ENCODE results near the gene MRPL27. TPM values are rescaled to one million over a fixed set of nuclear protein-coding genes. Genes with fewer than 3 reads are reported as not detected.

The MRPL27 gene
- polyA plus RNA-seq, 1 donor, result 71.8 TPM

GRCh38 chr17:50361561-50362480, 11.2 kb downstream of the MRPL27 start:
- no peaks in the 10 kb centered on the region for H3K27me3 ChIP-seq (ENCODE audit: control insufficient read depth, insufficient read depth, low read length)

GRCh38 chr17:50360486-50361115, 12.4 kb downstream of the MRPL27 start:
- H3K4me3 ChIP-seq (ENCODE audit: low read length), result no peak overlapping the region
- no peak for DNase-seq
- no peaks in the 10 kb centered on the region for H3K27me3 ChIP-seq (ENCODE audit: control insufficient read depth, insufficient read depth, low read length)
- H3K9me3 ChIP-seq (ENCODE audit: control insufficient read depth, low read depth, low read length), result peaks cover 3% of the 10 kb centered on the region
- no CpG with 5 or more reads among the region's 11 CpGs for WGBS (ENCODE audit: insufficient coverage, low lambda C conversion rate)
- H3K4me1 ChIP-seq (ENCODE audit: control insufficient read depth, insufficient read depth, low read length), result peaks cover 4% of the 10 kb centered on the region
- H3K27ac ChIP-seq (ENCODE audit: low read length), result no peak overlapping the region
- H3K36me3 ChIP-seq (ENCODE audit: control insufficient read depth, insufficient read depth, low read length), result peaks cover 55% of the 10 kb centered on the region

More at GRCh38 chr17:50361561-50362480, 11.2 kb downstream of the MRPL27 start:
- peaks cover 55% of the 10 kb centered on the region for H3K36me3 ChIP-seq (ENCODE audit: control insufficient read depth, insufficient read depth, low read length)
- no CpG with 5 or more reads among the region's 11 CpGs for WGBS (ENCODE audit: insufficient coverage, low lambda C conversion rate)
- H3K9me3 ChIP-seq (ENCODE audit: control insufficient read depth, low read depth, low read length), result peaks cover 3% of the 10 kb centered on the region
- peaks cover 4% of the 10 kb centered on the region for H3K4me1 ChIP-seq (ENCODE audit: control insufficient read depth, insufficient read depth, low read length)
- no peak overlapping the region for H3K27ac ChIP-seq (ENCODE audit: low read length)
- H3K4me3 ChIP-seq (ENCODE audit: low read length), result no peak overlapping the region
- DNase-seq, result peak; percentile 69 to 75

- Histone ChIP-seq H3K36me3 (ENCODE audit: control insufficient read depth, insufficient read depth, low read length) (peaks cover 59% of the 10 kb centered on the region), H3K27ac (ENCODE audit: low read length) (no peak overlapping the region), H3K4me3 (ENCODE audit: low read length) (no peak overlapping the region), H3K27me3 (ENCODE audit: control insufficient read depth, insufficient read depth, low read length) (no peaks in the 10 kb centered on the region), H3K4me1 (ENCODE audit: control insufficient read depth, insufficient read depth, low read length) (peaks cover 4% of the 10 kb centered on the region), H3K9me3 (ENCODE audit: control insufficient read depth, low read depth, low read length) (peaks cover 3% of the 10 kb centered on the region)
- no peak for DNase-seq
- WGBS (ENCODE audit: insufficient coverage, low lambda C conversion rate), result no CpG with 5 or more reads among the region's 14 CpGs
Measured at GRCh38 chr17:50359998-50360461, 13.0 kb downstream of the MRPL27 start.

GRCh38 chr17:50359005-50359699, 13.8 kb downstream of the MRPL27 start:
- H3K27me3 ChIP-seq (ENCODE audit: control insufficient read depth, insufficient read depth, low read length), result no peaks in the 10 kb centered on the region
- H3K4me3 ChIP-seq (ENCODE audit: low read length), result no peak overlapping the region
- peaks cover 1% of the 10 kb centered on the region for H3K4me1 ChIP-seq (ENCODE audit: control insufficient read depth, insufficient read depth, low read length)
- DNase-seq, result no peak
- H3K27ac ChIP-seq (ENCODE audit: low read length), result no peak overlapping the region
- peaks cover 68% of the 10 kb centered on the region for H3K36me3 ChIP-seq (ENCODE audit: control insufficient read depth, insufficient read depth, low read length)
- no CpG with 5 or more reads among the region's 5 CpGs for WGBS (ENCODE audit: insufficient coverage, low lambda C conversion rate)
- peaks cover 3% of the 10 kb centered on the region for H3K9me3 ChIP-seq (ENCODE audit: control insufficient read depth, low read depth, low read length)

- Histone ChIP-seq H3K27me3 (ENCODE audit: control insufficient read depth, insufficient read depth, low read length) (no peaks in the 10 kb centered on the region), H3K36me3 (ENCODE audit: control insufficient read depth, insufficient read depth, low read length) (peaks cover 78% of the 10 kb centered on the region), H3K4me3 (ENCODE audit: low read length) (no peak overlapping the region), H3K27ac (ENCODE audit: low read length) (no peak overlapping the region), H3K4me1 (ENCODE audit: control insufficient read depth, insufficient read depth, low read length) (no peaks in the 10 kb centered on the region), H3K9me3 (ENCODE audit: control insufficient read depth, low read depth, low read length) (peaks cover 3% of the 10 kb centered on the region)
- no peak for DNase-seq
- no CpG with 5 or more reads among the region's 17 CpGs for WGBS (ENCODE audit: insufficient coverage, low lambda C conversion rate)
Measured at GRCh38 chr17:50358177-50358576, 14.8 kb downstream of the MRPL27 start.

- no peak overlapping the region for H3K4me3 ChIP-seq (ENCODE audit: low read length)
- no peak for DNase-seq
- peaks cover 88% of the 10 kb centered on the region for H3K36me3 ChIP-seq (ENCODE audit: control insufficient read depth, insufficient read depth, low read length)
- H3K9me3 ChIP-seq (ENCODE audit: control insufficient read depth, low read depth, low read length), result peaks cover 3% of the 10 kb centered on the region
- H3K27me3 ChIP-seq (ENCODE audit: control insufficient read depth, insufficient read depth, low read length), result no peaks in the 10 kb centered on the region
- no peaks in the 10 kb centered on the region for H3K4me1 ChIP-seq (ENCODE audit: control insufficient read depth, insufficient read depth, low read length)
- H3K27ac ChIP-seq (ENCODE audit: low read length), result no peak overlapping the region
- WGBS (ENCODE audit: insufficient coverage, low lambda C conversion rate), result no CpG with 5 or more reads among the region's 12 CpGs
Measured at GRCh38 chr17:50356892-50357510, 16.0 kb downstream of the MRPL27 start.

- H3K27me3 ChIP-seq (ENCODE audit: control insufficient read depth, insufficient read depth, low read length), result no peaks in the 10 kb centered on the region
- no peaks in the 10 kb centered on the region for H3K4me1 ChIP-seq (ENCODE audit: control insufficient read depth, insufficient read depth, low read length)
- no CpG with 5 or more reads among the region's 12 CpGs for WGBS (ENCODE audit: insufficient coverage, low lambda C conversion rate)
- H3K36me3 ChIP-seq (ENCODE audit: control insufficient read depth, insufficient read depth, low read length), result peaks cover 91% of the 10 kb centered on the region
- no peak overlapping the region for H3K27ac ChIP-seq (ENCODE audit: low read length)
- no peak for DNase-seq
- H3K4me3 ChIP-seq (ENCODE audit: low read length), result no peak overlapping the region
- peaks cover 3% of the 10 kb centered on the region for H3K9me3 ChIP-seq (ENCODE audit: control insufficient read depth, low read depth, low read length)
Measured at GRCh38 chr17:50356418-50356817, 16.6 kb downstream of the MRPL27 start.

GRCh38 chr17:50355701-50356341, 17.2 kb downstream of the MRPL27 start:
- no peak for DNase-seq
- Histone ChIP-seq H3K9me3 (ENCODE audit: control insufficient read depth, low read depth, low read length) (peaks cover 3% of the 10 kb centered on the region), H3K27me3 (ENCODE audit: control insufficient read depth, insufficient read depth, low read length) (no peaks in the 10 kb centered on the region), H3K4me1 (ENCODE audit: control insufficient read depth, insufficient read depth, low read length) (no peaks in the 10 kb centered on the region), H3K27ac (ENCODE audit: low read length) (no peak overlapping the region), H3K4me3 (ENCODE audit: low read length) (no peak overlapping the region), H3K36me3 (ENCODE audit: control insufficient read depth, insufficient read depth, low read length) (peaks cover 87% of the 10 kb centered on the region)
- WGBS (ENCODE audit: insufficient coverage, low lambda C conversion rate), result no CpG with 5 or more reads among the region's 20 CpGs

- H3K9me3 ChIP-seq (ENCODE audit: control insufficient read depth, low read depth, low read length), result peaks cover 3% of the 10 kb centered on the region
- H3K27ac ChIP-seq (ENCODE audit: low read length), result no peak overlapping the region
- H3K4me1 ChIP-seq (ENCODE audit: control insufficient read depth, insufficient read depth, low read length), result no peaks in the 10 kb centered on the region
- DNase-seq, result no peak
- H3K4me3 ChIP-seq (ENCODE audit: low read length), result no peak overlapping the region
- peaks cover 83% of the 10 kb centered on the region for H3K36me3 ChIP-seq (ENCODE audit: control insufficient read depth, insufficient read depth, low read length)
- no CpG with 5 or more reads among the region's 4 CpGs for WGBS (ENCODE audit: insufficient coverage, low lambda C conversion rate)
- H3K27me3 ChIP-seq (ENCODE audit: control insufficient read depth, insufficient read depth, low read length), result no peaks in the 10 kb centered on the region
Measured at GRCh38 chr17:50355336-50355700, 17.7 kb downstream of the MRPL27 start.

All from large intestine (tissue), 3 donors.